HEK293T (cell line): ENCODE measurements around the gene ZNF552.

Source experiments
- BHLHE40 ChIP-seq: fragments of 450-650 bp; IDR thresholded peaks from 2 replicates; pipeline ENCODE4 v1.6.1; 2016; ENCODE audit warnings: mild to moderate bottlenecking, moderate library complexity, borderline replicate concordance
- ELF4 ChIP-seq: fragments of 450-650 bp; IDR thresholded peaks from 2 replicates; pipeline ENCODE4 v1.6.1; 2017; ENCODE audit warnings: antibody characterized with exemption
- FOXA1 ChIP-seq: fragments of 450-650 bp; IDR thresholded peaks from 2 replicates; pipeline ENCODE4 v1.6.1; 2016; ENCODE audit warnings: mild to moderate bottlenecking
- FOXK2 ChIP-seq: fragments of 450-650 bp; IDR thresholded peaks from 2 replicates; pipeline ENCODE4 v1.6.1; 2016; ENCODE audit warnings: mild to moderate bottlenecking
- L3MBTL2 ChIP-seq: fragments of 450-650 bp; conservative IDR thresholded peaks from 2 replicates; pipeline ENCODE4 v1.6.1; 2016; ENCODE audit warnings: mild to moderate bottlenecking
- LEF1 ChIP-seq: fragments of 450-650 bp; IDR thresholded peaks from 2 replicates; pipeline ENCODE4 v1.6.1; 2017; ENCODE audit warnings: mild to moderate bottlenecking, borderline replicate concordance
- SP1 ChIP-seq: fragments of 450-650 bp; IDR thresholded peaks from 2 replicates; pipeline ENCODE4 v1.6.1; 2017

DNA sequence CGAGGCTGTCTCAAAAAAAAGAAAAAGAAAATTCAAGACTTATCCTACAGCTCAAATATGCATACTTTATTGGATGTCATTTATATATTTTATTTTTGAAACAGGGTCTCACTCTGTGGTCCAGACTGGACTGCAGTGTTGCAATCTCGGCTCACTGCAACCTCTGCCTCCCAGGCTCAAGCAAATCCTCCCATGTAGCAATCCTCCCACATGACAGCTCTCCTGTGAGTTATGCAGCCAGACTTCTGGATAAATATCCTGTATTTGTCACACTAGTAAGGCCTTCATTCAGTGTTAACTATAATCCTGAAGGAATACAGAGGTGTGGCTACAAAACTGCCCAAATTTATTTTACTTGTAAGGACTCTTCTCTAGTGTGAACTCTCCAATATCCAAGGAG lies 7.2 kb downstream of the ZNF552 start:
- TF ChIP-seq ELF4: no peak
- TF ChIP-seq BHLHE40: no peak
- no peak for TF ChIP-seq L3MBTL2
- no peak for TF ChIP-seq FOXA1
- TF ChIP-seq LEF1: no peak
- TF ChIP-seq SP1: no peak
- TF ChIP-seq FOXK2: no peak
